K562 (cell line): ENCODE measurements around the gene ZNF672. TPM values are rescaled to one million over a fixed set of nuclear protein-coding genes. Genes with fewer than 3 reads are reported as not detected.

Experiments used
- ATF1 ChIP-seq, 2 experiments: fragments of 450-650 bp in 1 of 2; IDR thresholded peaks; 2 replicates each; pipeline ENCODE4 v1.6.1; 2016; ENCODE audit warnings: missing compliant biosample characterization in 1 of 2, missing genetic modification characterization in 1 of 2
- BHLHE40 ChIP-seq: IDR thresholded peaks from 2 replicates; pipeline ENCODE4 v1.6.1; 2011; ENCODE audit warnings: low read length, improper control_type of control experiment
- CTBP1 ChIP-seq: fragments of 450-650 bp; IDR thresholded peaks from 2 replicates; pipeline ENCODE4 v1.6.1; 2016; ENCODE audit warnings: borderline replicate concordance
- E2F6 ChIP-seq, 2 experiments: IDR thresholded peaks; 2 replicates each; pipeline ENCODE4 v1.6.1; 2011; ENCODE audit warnings: borderline replicate concordance in 1 of 2, control low read depth in 1 of 2, low read depth in 1 of 2, low read length in 1 of 2, mild to moderate bottlenecking in 1 of 2, mixed read lengths in 1 of 2, moderate library complexity in 1 of 2; ENCODE audit not compliant: insufficient read depth in 1 of 2, insufficient read length in 1 of 2, poor library complexity in 1 of 2, severe bottlenecking in 1 of 2; ENCODE audit errors: extremely low read depth in 1 of 2
- FOXP4 ChIP-seq: sonication (generic); formaldehyde crosslinking; IDR thresholded peaks from 2 replicates; pipeline ENCODE4 v1.8.0; 2022; ENCODE audit warnings: mild to moderate bottlenecking, missing genetic modification reagents, borderline replicate concordance
- KAT7 ChIP-seq: sonication (generic); formaldehyde crosslinking; IDR thresholded peaks from 2 replicates; pipeline ENCODE4 v1.8.0; 2022; ENCODE audit warnings: missing genetic modification reagents, mild to moderate bottlenecking, borderline replicate concordance
- KDM5B ChIP-seq: fragments of 200-600 bp; sonication (generic); IDR thresholded peaks from 2 replicates; pipeline ENCODE4 v1.6.1; 2012; ENCODE audit warnings: low read depth, mild to moderate bottlenecking, moderate library complexity, low read length, control low read depth, inconsistent platforms; ENCODE audit not compliant: insufficient replicate concordance
- MAX ChIP-seq: sonication (generic); formaldehyde crosslinking; IDR thresholded peaks from 2 replicates; pipeline ENCODE4 v1.9.0; 2022; ENCODE audit warnings: mild to moderate bottlenecking, missing genetic modification reagents
- MAZ ChIP-seq, 2 experiments: fragments of 450-650 bp in 1 of 2; sonication (generic) in 1 of 2; formaldehyde crosslinking; IDR thresholded peaks in 1 of 2; conservative IDR thresholded peaks in 1 of 2; 2 replicates each; pipeline versions ENCODE4 v1.4.0 to v1.5.0; 2020; ENCODE audit warnings: mild to moderate bottlenecking in 1 of 2, missing genetic modification reagents in 1 of 2
- PHF8 ChIP-seq: fragments of 200-600 bp; sonication (generic); IDR thresholded peaks from 2 replicates; pipeline ENCODE4 v1.6.1; 2012; ENCODE audit warnings: mixed run types, mild to moderate bottlenecking, inconsistent platforms, low read length, moderate library complexity, borderline replicate concordance
- RBFOX2 ChIP-seq: fragments of 200-400 bp; formaldehyde crosslinking; IDR thresholded peaks from 2 replicates; pipeline ENCODE4 v1.6.1; 2017; ENCODE audit warnings: low read depth, mild to moderate bottlenecking, low read length, moderate library complexity
- SAFB ChIP-seq: fragments of 200-400 bp; formaldehyde crosslinking; IDR thresholded peaks from 2 replicates; pipeline ENCODE4 v1.6.1; 2017; ENCODE audit warnings: low read depth, low read length, borderline replicate concordance
- SREBF2 ChIP-seq: sonication (generic); formaldehyde crosslinking; IDR thresholded peaks from 2 replicates; pipeline ENCODE4 v1.4.0; 2020; ENCODE audit warnings: mild to moderate bottlenecking, missing genetic modification reagents
- YY1 ChIP-seq, 3 experiments: IDR thresholded peaks; 2 replicates each; pipeline ENCODE4 v1.6.1; 2011; ENCODE audit warnings: low read length in 2 of 3, mild to moderate bottlenecking in 2 of 3, moderate library complexity in 2 of 3, borderline replicate concordance in 1 of 3, control low read depth in 1 of 3, low read depth in 1 of 3; ENCODE audit not compliant: insufficient read depth in 3 of 3, insufficient replicate concordance in 2 of 3, control insufficient read depth in 1 of 3, insufficient read length in 1 of 3; ENCODE audit errors: extremely low read depth in 1 of 3
- ZNF143 ChIP-seq: sonication (generic); formaldehyde crosslinking; IDR thresholded peaks from 2 replicates; pipeline ENCODE4 v1.9.0; 2022; ENCODE audit warnings: mild to moderate bottlenecking, missing genetic modification reagents
- ZNF511 ChIP-seq: sonication (generic); formaldehyde crosslinking; IDR thresholded peaks from 2 replicates; pipeline ENCODE4 v1.8.0; 2022; ENCODE audit warnings: mild to moderate bottlenecking, missing genetic modification reagents
- polyA plus RNA-seq, 8 experiments: library from polyadenylated mRNA; depleted of rRNA in 4 of 8; stranded (reverse) in 5 of 8; unstranded in 3 of 8; fragments of >200 nt; fragmentation: Nextera tagmentation in 2 of 8; fragmentation: Illumina TruSeq in 1 of 8; extraction: Ambion mirVana in 2 of 8; extraction: Trizol in 1 of 8; gene quantifications; 2 replicates each; pipeline versions ENCODE4 v1.2.1 to v1.2.3, GENCODE V29; 2011 to 2014; ENCODE audit warnings: inconsistent platforms in 1 of 8, missing spikeins in 1 of 8
- total RNA-seq, 7 experiments: library from RNA; depleted of rRNA in 6 of 7; stranded (reverse); fragments of >200 nt in 6 of 7; fragmentation: Illumina TruSeq in 2 of 7; extraction: Trizol in 2 of 7; gene quantifications; 2 replicates each; pipeline versions ENCODE4 v1.2.1 to v1.2.3, GENCODE V29; 2011 to 2021; ENCODE audit warnings: low replicate concordance in 1 of 7
- TF ChIP-seq, protein P1 (sequence below): sonication (generic); formaldehyde crosslinking; IDR thresholded peaks from 2 replicates; pipeline ENCODE4 v1.8.0; 2022; ENCODE audit warnings: mild to moderate bottlenecking, missing genetic modification reagents

The ZNF672 gene
- total and polyA plus RNA-seq, 9 of the 15 experiments (the other 6 are each of a cell fraction or from before 2014, with no cell fraction given): 1.9 to 57.9 (median 24.1) TPM

DNA sequence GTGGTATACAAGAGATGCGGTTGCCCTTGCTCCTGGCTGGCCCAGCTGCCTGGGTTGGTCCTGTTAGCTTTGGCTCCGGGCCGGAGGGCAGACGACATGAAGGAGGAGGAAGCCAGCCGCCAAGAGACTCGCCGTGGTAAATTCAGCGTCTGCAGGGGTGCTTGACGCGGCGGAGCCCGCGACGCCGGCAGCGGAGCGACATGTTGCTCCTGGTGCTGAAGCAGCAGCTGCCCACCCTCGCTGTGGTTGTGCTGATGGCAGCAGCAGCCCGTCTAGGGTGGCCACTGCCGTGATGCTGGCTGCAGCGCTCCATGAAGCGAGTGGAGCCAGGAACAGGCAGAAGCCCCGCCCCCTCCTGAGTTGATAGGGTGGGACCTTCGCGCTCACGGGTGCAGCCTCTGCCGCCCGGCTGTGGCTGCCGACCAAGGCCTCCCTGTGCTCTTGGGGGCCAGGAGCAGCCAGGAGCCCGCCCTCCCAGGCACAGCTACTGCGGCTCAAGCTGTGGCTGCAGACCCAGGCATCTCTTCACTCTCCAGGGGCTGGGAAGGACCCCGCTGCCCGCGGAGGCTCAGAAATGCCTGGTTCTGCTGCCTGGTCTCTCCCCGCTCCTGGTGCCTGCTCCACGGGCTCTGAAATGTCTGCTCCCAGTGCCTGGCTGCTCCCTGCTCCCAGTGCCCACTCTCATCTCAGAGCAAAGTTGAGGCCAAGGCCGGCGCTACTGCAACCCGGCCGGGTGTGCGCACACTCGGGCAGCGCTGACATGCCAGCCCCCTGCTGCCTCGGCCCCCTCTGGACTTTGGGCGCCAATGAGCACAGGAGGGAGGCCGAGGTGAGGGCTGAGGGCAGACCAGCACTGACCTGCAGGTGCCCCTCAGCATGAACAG, 25.2 kb downstream of the ZNF672 start (continued):
- TF ChIP-seq, protein P1, sequence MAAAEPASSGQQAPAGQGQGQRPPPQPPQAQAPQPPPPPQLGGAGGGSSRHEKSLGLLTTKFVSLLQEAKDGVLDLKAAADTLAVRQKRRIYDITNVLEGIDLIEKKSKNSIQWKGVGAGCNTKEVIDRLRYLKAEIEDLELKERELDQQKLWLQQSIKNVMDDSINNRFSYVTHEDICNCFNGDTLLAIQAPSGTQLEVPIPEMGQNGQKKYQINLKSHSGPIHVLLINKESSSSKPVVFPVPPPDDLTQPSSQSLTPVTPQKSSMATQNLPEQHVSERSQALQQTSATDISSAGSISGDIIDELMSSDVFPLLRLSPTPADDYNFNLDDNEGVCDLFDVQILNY (CRISPR knock-in tag): peak; percentile 18; the same call in 1 of the 2 replicates
- TF ChIP-seq BHLHE40: peak; percentile 10; the same call in 1 of the 2 replicates
- 0 out of 2 replicates have a peak, but pooled peaks have one; percentile 26 for TF ChIP-seq SREBF2 (CRISPR knock-in tag)
- TF ChIP-seq FOXP4 (CRISPR knock-in tag): no peak
- 0 out of 2 replicates have a peak, but pooled peaks have one; percentile 34 for TF ChIP-seq ZNF143 (CRISPR knock-in tag)
- TF ChIP-seq ZNF511 (CRISPR knock-in tag): 0 out of 2 replicates have a peak, but pooled peaks have one; percentile 50
- TF ChIP-seq E2F6 (IDR thresholded peaks at IDR 0.05; ENCODE audit: borderline replicate concordance in 1 of 2, extremely low read depth in 1 of 2, insufficient read depth in 1 of 2, insufficient read length in 1 of 2, low read depth in 1 of 2, low read length in 1 of 2, poor library complexity in 1 of 2, severe bottlenecking in 1 of 2): peak; percentile 46 to 51
- TF ChIP-seq SAFB: peak; percentile 32; the same call in 1 of the 2 replicates
- peak; percentile 64; the same call in 1 of the 2 replicates for TF ChIP-seq PHF8
- peak in 2 of 3 experiments; percentile 16 to 41 for TF ChIP-seq YY1 (IDR thresholded peaks at IDR 0.05; ENCODE audit: borderline replicate concordance in 1 of 3, control insufficient read depth in 1 of 3, extremely low read depth in 1 of 3, insufficient read depth in 3 of 3, insufficient read length in 1 of 3, insufficient replicate concordance in 2 of 3, low read depth in 1 of 3, low read length in 2 of 3)
- TF ChIP-seq KDM5B: peak; percentile 41
- peak; percentile 49; the same call in 1 of the 2 replicates for TF ChIP-seq MAX
- TF ChIP-seq ATF1 (CRISPR knock-in tag; IDR thresholded peaks at IDR 0.05): no peak
- TF ChIP-seq ATF1 (tag; IDR thresholded peaks at IDR 0.05): peak; percentile 29; the same call in 1 of the 2 replicates
- peak; percentile 21 to 69; a peak in 1 of 4 replicates for TF ChIP-seq MAZ (CRISPR knock-in tag; conservative IDR thresholded peaks at IDR 0.05 in 1 of 2, IDR thresholded peaks at IDR 0.05 in 1 of 2)
- peak; percentile 75 for TF ChIP-seq RBFOX2
- TF ChIP-seq KAT7 (CRISPR knock-in tag): peak; percentile 45; the same call in 1 of the 2 replicates
- 0 out of 2 replicates have a peak, but pooled peaks have one; percentile 32 for TF ChIP-seq CTBP1
